Hepatocyte (in vitro differentiated cells): Measurements from ENCODE around the gene CDC42BPA.

Source experiments
- EZH2 ChIP-seq: fragments of 200-600 bp; sonication (generic); IDR thresholded peaks from 2 replicates; pipeline ENCODE4 v1.6.1; 2016; ENCODE audit warnings: antibody characterized with exemption, mild to moderate bottlenecking, borderline replicate concordance
- TF ChIP-seq, protein P1 (sequence below): fragments of 200-600 bp; sonication (generic); IDR thresholded peaks from 2 replicates; pipeline ENCODE4 v1.5.1; 2016; ENCODE audit warnings: antibody characterized with exemption, mild to moderate bottlenecking; ENCODE audit not compliant: poor library complexity

- TF ChIP-seq, protein P1, sequence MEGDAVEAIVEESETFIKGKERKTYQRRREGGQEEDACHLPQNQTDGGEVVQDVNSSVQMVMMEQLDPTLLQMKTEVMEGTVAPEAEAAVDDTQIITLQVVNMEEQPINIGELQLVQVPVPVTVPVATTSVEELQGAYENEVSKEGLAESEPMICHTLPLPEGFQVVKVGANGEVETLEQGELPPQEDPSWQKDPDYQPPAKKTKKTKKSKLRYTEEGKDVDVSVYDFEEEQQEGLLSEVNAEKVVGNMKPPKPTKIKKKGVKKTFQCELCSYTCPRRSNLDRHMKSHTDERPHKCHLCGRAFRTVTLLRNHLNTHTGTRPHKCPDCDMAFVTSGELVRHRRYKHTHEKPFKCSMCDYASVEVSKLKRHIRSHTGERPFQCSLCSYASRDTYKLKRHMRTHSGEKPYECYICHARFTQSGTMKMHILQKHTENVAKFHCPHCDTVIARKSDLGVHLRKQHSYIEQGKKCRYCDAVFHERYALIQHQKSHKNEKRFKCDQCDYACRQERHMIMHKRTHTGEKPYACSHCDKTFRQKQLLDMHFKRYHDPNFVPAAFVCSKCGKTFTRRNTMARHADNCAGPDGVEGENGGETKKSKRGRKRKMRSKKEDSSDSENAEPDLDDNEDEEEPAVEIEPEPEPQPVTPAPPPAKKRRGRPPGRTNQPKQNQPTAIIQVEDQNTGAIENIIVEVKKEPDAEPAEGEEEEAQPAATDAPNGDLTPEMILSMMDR, result no peak
- no peak for TF ChIP-seq EZH2
Observed at GRCh38 chr1:226985239-226985838, 333.0 kb downstream of the CDC42BPA start.
